Nephron progenitor cell (in vitro differentiated cells): Measurements from ENCODE around the gene GPR82.
A peak's percentile ranks its signal among the peaks of the same experiment; 100 is the strongest.

ENCODE experiments used
- DNase-seq: peaks from one replicate; pipeline ENCODE4 v3.0.0; 2021
- H3K27ac Mint-ChIP-seq: 2 replicates; pipeline ENCODE4 v1.8.0; 2021; ENCODE audit warnings: mild to moderate bottlenecking, moderate library complexity, mixed read lengths
- H3K27me3 Mint-ChIP-seq: 2 replicates; pipeline ENCODE4 v1.8.0; 2021; ENCODE audit warnings: mild to moderate bottlenecking, low read depth, mixed read lengths; ENCODE audit not compliant: poor library complexity
- H3K36me3 Mint-ChIP-seq: 2 replicates; pipeline ENCODE4 v1.8.0; 2021; ENCODE audit warnings: low read depth, mixed read lengths
- H3K4me1 Mint-ChIP-seq: 2 replicates; pipeline ENCODE4 v1.8.0; 2021; ENCODE audit warnings: mixed read lengths
- H3K4me3 Mint-ChIP-seq: 2 replicates; pipeline ENCODE4 v1.8.0; 2021; ENCODE audit warnings: mild to moderate bottlenecking, moderate library complexity, mixed read lengths
- H3K9me3 Mint-ChIP-seq: 2 replicates; pipeline ENCODE4 v1.8.0; 2021; ENCODE audit warnings: mild to moderate bottlenecking, moderate library complexity, mixed read lengths
- TF ChIP-seq, protein P1 (sequence below): fragments of 200-600 bp; sonication (generic); IDR thresholded peaks from 2 replicates; pipeline ENCODE4 v1.5.0; 2021; ENCODE audit warnings: antibody characterized with exemption

Gene GPR82

GRCh38 chrX:41688156-41688555, 35.8 kb upstream of the GPR82 start:
- H3K9me3 Mint-ChIP-seq = peaks cover 8% of the 10 kb centered on the region

GRCh38 chrX:41688835-41689234, 35.1 kb upstream of the GPR82 start, which contains the start of gene GPR34:
TSS of gene GPR34 (plus strand) at chrX:41688973. CDS start at chrX:41695634, 6,661 bp downstream.
- H3K36me3 Mint-ChIP-seq = peaks cover 22% of the 10 kb centered on the region
- no peak for DNase-seq
- H3K4me3 Mint-ChIP-seq = no peak within 1 kb of the TSS
- H3K4me1 Mint-ChIP-seq = no peaks in the 10 kb centered on the region
- TF ChIP-seq, protein P1, sequence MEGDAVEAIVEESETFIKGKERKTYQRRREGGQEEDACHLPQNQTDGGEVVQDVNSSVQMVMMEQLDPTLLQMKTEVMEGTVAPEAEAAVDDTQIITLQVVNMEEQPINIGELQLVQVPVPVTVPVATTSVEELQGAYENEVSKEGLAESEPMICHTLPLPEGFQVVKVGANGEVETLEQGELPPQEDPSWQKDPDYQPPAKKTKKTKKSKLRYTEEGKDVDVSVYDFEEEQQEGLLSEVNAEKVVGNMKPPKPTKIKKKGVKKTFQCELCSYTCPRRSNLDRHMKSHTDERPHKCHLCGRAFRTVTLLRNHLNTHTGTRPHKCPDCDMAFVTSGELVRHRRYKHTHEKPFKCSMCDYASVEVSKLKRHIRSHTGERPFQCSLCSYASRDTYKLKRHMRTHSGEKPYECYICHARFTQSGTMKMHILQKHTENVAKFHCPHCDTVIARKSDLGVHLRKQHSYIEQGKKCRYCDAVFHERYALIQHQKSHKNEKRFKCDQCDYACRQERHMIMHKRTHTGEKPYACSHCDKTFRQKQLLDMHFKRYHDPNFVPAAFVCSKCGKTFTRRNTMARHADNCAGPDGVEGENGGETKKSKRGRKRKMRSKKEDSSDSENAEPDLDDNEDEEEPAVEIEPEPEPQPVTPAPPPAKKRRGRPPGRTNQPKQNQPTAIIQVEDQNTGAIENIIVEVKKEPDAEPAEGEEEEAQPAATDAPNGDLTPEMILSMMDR = no peak
- H3K27ac Mint-ChIP-seq = no peak within 1 kb of the TSS
- no peaks in the 10 kb centered on the region for H3K27me3 Mint-ChIP-seq
- peaks cover 12% of the 10 kb centered on the region for H3K9me3 Mint-ChIP-seq

More at GRCh38 chrX:41688156-41688555, 35.8 kb upstream of the GPR82 start:
- DNase-seq = no peak
- TF ChIP-seq, protein P1 = no peak
- no peaks in the 10 kb centered on the region for H3K27me3 Mint-ChIP-seq
- no peak overlapping the region for H3K27ac Mint-ChIP-seq
- H3K36me3 Mint-ChIP-seq = peaks cover 18% of the 10 kb centered on the region
- H3K4me3 Mint-ChIP-seq = no peak overlapping the region
- no peaks in the 10 kb centered on the region for H3K4me1 Mint-ChIP-seq

GRCh38 chrX:41689711-41690110, 34.3 kb upstream of the GPR82 start:
- no peak for DNase-seq
- Mint-ChIP-seq H3K36me3 (peaks cover 24% of the 10 kb centered on the region), H3K27ac (no peak overlapping the region), H3K4me3 (no peak overlapping the region), H3K9me3 (peaks cover 12% of the 10 kb centered on the region), H3K27me3 (no peaks in the 10 kb centered on the region), H3K4me1 (no peaks in the 10 kb centered on the region)
- TF ChIP-seq, protein P1 = no peak

- Mint-ChIP-seq H3K27me3 (no peaks in the 10 kb centered on the region), H3K4me3 (no peak overlapping the region), H3K9me3 (peaks cover 11% of the 10 kb centered on the region), H3K36me3 (peaks cover 15% of the 10 kb centered on the region), H3K27ac (peak overlapping the region; percentile 6), H3K4me1 (no peaks in the 10 kb centered on the region)
- no peak for DNase-seq
- TF ChIP-seq, protein P1 = no peak
These were observed 31.7 kb upstream of the GPR82 start for GRCh38 chrX:41692162-41692749.

DNA sequence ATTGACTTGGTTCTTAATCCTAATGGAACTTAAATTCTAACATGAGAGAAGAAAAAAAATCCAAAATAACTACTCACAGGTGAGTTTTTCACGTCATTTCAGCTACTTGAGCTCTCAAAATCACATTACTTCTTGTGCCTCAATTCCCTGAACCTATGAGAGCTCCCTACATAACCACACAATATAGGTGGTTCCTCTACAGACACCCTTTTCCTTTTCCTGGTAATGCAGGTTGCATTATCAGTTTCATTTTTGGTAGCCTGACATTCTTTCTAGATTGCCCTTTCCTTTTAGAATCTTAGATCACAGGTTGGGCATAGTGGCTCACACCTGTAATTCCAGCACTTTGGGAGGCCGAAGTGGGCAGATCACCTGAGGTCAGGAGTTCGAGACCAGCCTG, 31.0 kb upstream of the GPR82 start:
- no peak overlapping the region for H3K4me3 Mint-ChIP-seq
- peaks cover 18% of the 10 kb centered on the region for H3K36me3 Mint-ChIP-seq
- no peaks in the 10 kb centered on the region for H3K4me1 Mint-ChIP-seq
- TF ChIP-seq, protein P1 = no peak
- H3K9me3 Mint-ChIP-seq = peaks cover 9% of the 10 kb centered on the region
- H3K27ac Mint-ChIP-seq = no peak overlapping the region
- DNase-seq = no peak
- H3K27me3 Mint-ChIP-seq = no peaks in the 10 kb centered on the region

DNA sequence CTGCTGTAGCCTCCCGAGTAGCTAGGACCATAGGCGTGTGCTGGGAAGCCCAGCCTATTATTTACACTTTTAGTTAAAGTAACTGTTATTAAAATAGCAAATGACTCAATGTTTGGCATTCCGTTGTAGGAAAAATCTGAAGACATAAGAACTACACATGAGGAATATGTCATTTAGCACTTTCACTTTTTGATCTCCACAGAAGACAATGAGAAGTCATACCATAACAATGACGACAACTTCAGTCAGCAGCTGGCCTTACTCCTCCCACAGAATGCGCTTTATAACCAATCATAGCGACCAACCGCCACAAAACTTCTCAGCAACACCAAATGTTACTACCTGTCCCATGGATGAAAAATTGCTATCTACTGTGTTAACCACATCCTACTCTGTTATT, 28.6 kb upstream of the GPR82 start:
- TF ChIP-seq, protein P1 = no peak
- peaks cover 21% of the 10 kb centered on the region for H3K36me3 Mint-ChIP-seq
- no peaks in the 10 kb centered on the region for H3K27me3 Mint-ChIP-seq
- H3K4me1 Mint-ChIP-seq = no peaks in the 10 kb centered on the region
- H3K9me3 Mint-ChIP-seq = peaks cover 12% of the 10 kb centered on the region
- H3K4me3 Mint-ChIP-seq = no peak overlapping the region
- H3K27ac Mint-ChIP-seq = no peak overlapping the region
- DNase-seq = no peak
